CD14-positive monocyte (primary cell): Measurements from ENCODE around the gene GMPPA. TPM values are rescaled to one million over a fixed set of nuclear protein-coding genes. Genes with fewer than 3 reads are reported as not detected.

Source experiments
- DNase-seq, 3 donors: peaks; one replicate each; pipeline ENCODE4 v3.0.0-alpha.2; 2011 to 2022
- H2AFZ ChIP-seq: 2 replicates; pipeline ENCODE4 v1.6.0; 2012; ENCODE audit warnings: mild to moderate bottlenecking, low read depth, low read length, inconsistent platforms; ENCODE audit not compliant: insufficient read depth, poor library complexity, severe bottlenecking
- H3K27ac ChIP-seq, 2 donors: 1 replicate in 1 of 2; 2 replicates in 1 of 2; pipeline ENCODE4 v1.5.1; 2012 to 2013; ENCODE audit warnings: low read length in 2 of 2, control low read depth in 1 of 2, inconsistent platforms in 1 of 2, low read depth in 1 of 2, mild to moderate bottlenecking in 1 of 2
- H3K27me3 ChIP-seq, 2 donors: one replicate each; pipeline versions ENCODE4 v1.6.0 to v1.6.1; 2011 to 2013; ENCODE audit warnings: low read length in 2 of 2; ENCODE audit not compliant: control insufficient read depth in 2 of 2, insufficient read depth in 2 of 2
- H3K36me3 ChIP-seq, 2 donors: replicated peaks in 1 of 2; 1 replicate in 1 of 2; 2 replicates in 1 of 2; pipeline versions ENCODE4 v1.5.1 to v1.6.1; 2012 to 2013; ENCODE audit warnings: low read length in 2 of 2, control low read depth in 1 of 2, inconsistent platforms in 1 of 2, mild to moderate bottlenecking in 1 of 2; ENCODE audit not compliant: insufficient read depth in 2 of 2, control insufficient read depth in 1 of 2
- H3K4me1 ChIP-seq, 2 donors: 1 replicate in 1 of 2; 2 replicates in 1 of 2; pipeline versions ENCODE4 v1.5.1 to v1.6.1; 2012 to 2013; ENCODE audit warnings: low read length in 2 of 2, control low read depth in 1 of 2, inconsistent platforms in 1 of 2, mild to moderate bottlenecking in 1 of 2, moderate library complexity in 1 of 2; ENCODE audit not compliant: insufficient read depth in 2 of 2, control insufficient read depth in 1 of 2
- H3K4me2 ChIP-seq: replicated peaks from 2 replicates; pipeline ENCODE3; 2012; ENCODE audit warnings: low read length, moderate library complexity, mild to moderate bottlenecking; ENCODE audit not compliant: poor library complexity, severe bottlenecking; ENCODE audit errors: extremely low read depth
- H3K4me3 ChIP-seq, 3 experiments: fragments of 200-600 bp in 1 of 3; sonication (generic) in 1 of 3; replicated peaks in 1 of 3; 1 replicate in 2 of 3; 2 replicates in 1 of 3; pipeline ENCODE4 v1.5.1; 2011 to 2013; ENCODE audit warnings: low read length in 3 of 3, mild to moderate bottlenecking in 3 of 3, control low read depth in 2 of 3, low read depth in 2 of 3, inconsistent platforms in 1 of 3, moderate library complexity in 1 of 3
- H3K79me2 ChIP-seq: 2 replicates; pipeline ENCODE4 v1.6.0; 2012; ENCODE audit warnings: mild to moderate bottlenecking, control low read depth, inconsistent platforms, low read length, moderate library complexity; ENCODE audit not compliant: insufficient read depth
- H3K9ac ChIP-seq: 2 replicates; pipeline ENCODE4 v1.6.0; 2017; ENCODE audit warnings: low read length, mild to moderate bottlenecking; ENCODE audit not compliant: insufficient read depth, poor library complexity, severe bottlenecking
- H3K9me3 ChIP-seq, 2 donors: replicated peaks in 1 of 2; 1 replicate in 1 of 2; 2 replicates in 1 of 2; pipeline versions ENCODE4 v1.5.1 to v1.6.1; 2012 to 2013; ENCODE audit warnings: low read length in 2 of 2, control low read depth in 1 of 2; ENCODE audit not compliant: control insufficient read depth in 1 of 2, insufficient read depth in 1 of 2
- H4K20me1 ChIP-seq: 2 replicates; pipeline ENCODE4 v1.6.0; 2012; ENCODE audit warnings: mild to moderate bottlenecking, low read length, control low read depth, moderate library complexity; ENCODE audit not compliant: insufficient read depth
- H3K27ac Mint-ChIP-seq, 7 donors: one replicate each; pipeline ENCODE4 v1.8.0; 2020; ENCODE audit warnings: mild to moderate bottlenecking in 7 of 7, mixed read lengths in 7 of 7, moderate library complexity in 6 of 7, inconsistent platforms in 2 of 7
- H3K27me3 Mint-ChIP-seq, 3 donors: one replicate each; pipeline ENCODE4 v1.8.0; 2021 to 2022; ENCODE audit warnings: low read depth in 3 of 3, mild to moderate bottlenecking in 3 of 3, mixed read lengths in 3 of 3, moderate library complexity in 3 of 3, inconsistent platforms in 1 of 3
- H3K36me3 Mint-ChIP-seq, 2 donors: one replicate each; pipeline ENCODE4 v1.8.0; 2020; ENCODE audit warnings: mixed read lengths in 2 of 2, inconsistent platforms in 1 of 2, mild to moderate bottlenecking in 1 of 2
- H3K4me1 Mint-ChIP-seq: one replicate; pipeline ENCODE4 v1.8.0; 2020; ENCODE audit warnings: mild to moderate bottlenecking, mixed read lengths
- H3K4me3 Mint-ChIP-seq, 2 donors: one replicate each; pipeline ENCODE4 v1.8.0; 2020; ENCODE audit warnings: mild to moderate bottlenecking in 2 of 2, mixed read lengths in 2 of 2, moderate library complexity in 1 of 2
- H3K9me3 Mint-ChIP-seq, 7 donors: one replicate each; pipeline ENCODE4 v1.8.0; 2020 to 2022; ENCODE audit warnings: mixed read lengths in 7 of 7, mild to moderate bottlenecking in 6 of 7, moderate library complexity in 6 of 7, inconsistent platforms in 2 of 7
- CTCF ChIP-seq: fragments of 200-600 bp; IDR thresholded peaks from one replicate; pipeline ENCODE4 v1.8.0; 2022; ENCODE audit warnings: antibody characterized with exemption, mild to moderate bottlenecking
- WGBS: methylation state at CpG from one replicate; pipeline ENCODE4 v1.1.5; 2013; ENCODE audit warnings: missing lambda C conversion rate; ENCODE audit not compliant: insufficient coverage; 5-methylcytosine and 5-hydroxymethylcytosine counted together
- intact Hi-C, 2 donors: fragments of 100-400 bp; cut with micrococcal nuclease; formaldehyde crosslinking; loops; one replicate each; pipeline versions ENCODE4 v1.15.0 to v1.15.1; 2023
- polyA plus RNA-seq, 3 donors: library from polyadenylated mRNA; depleted of rRNA in 1 of 3; unstranded in 2 of 3; stranded (reverse) in 1 of 3; fragments of 300-500 nt in 2 of 3; fragments of >200 nt in 1 of 3; fragmentation: Illumina TruSeq in 2 of 3; gene quantifications; 1 replicate in 2 of 3; 2 replicates in 1 of 3; pipeline ENCODE4 v1.2.3, GENCODE V29; 2012 to 2021

Gene GMPPA
- polyA plus RNA-seq, 3 donors = 35.5 to 71.2 (median 35.9) TPM

GRCh38 chr2:219453671-219454590, 44.8 kb upstream of the GMPPA start:
- H3K4me1 ChIP-seq = peaks cover 0 to 6% of the 10 kb centered on the region in 2 donors
- intact Hi-C loops = no loop called here
- H4K20me1 ChIP-seq = no peaks in the 10 kb centered on the region
- H3K9me3 Mint-ChIP-seq = peaks cover 0 to 2% (median 0%) of the 10 kb centered on the region in 7 donors
- no peaks in the 10 kb centered on the region for H3K9me3 ChIP-seq
- no peak overlapping the region for H3K27ac ChIP-seq
- WGBS = no CpG with 5 or more reads among the region's 10 CpGs
- H3K36me3 Mint-ChIP-seq = no peaks in the 10 kb centered on the region
- no peak overlapping the region for H3K4me2 ChIP-seq
- H3K27me3 ChIP-seq = peaks cover 13 to 23% of the 10 kb centered on the region in 2 donors
- no peaks in the 10 kb centered on the region for H3K36me3 ChIP-seq
- H2AFZ ChIP-seq = no peak overlapping the region
- H3K27ac Mint-ChIP-seq = peak overlapping the region in 1 of 7 donors; percentile 15
- H3K27me3 Mint-ChIP-seq = peaks cover 25 to 31% (median 25%) of the 10 kb centered on the region in 3 donors
- no peak overlapping the region for H3K4me3 ChIP-seq
- TF ChIP-seq CTCF = no peak
- no peak overlapping the region for H3K4me3 Mint-ChIP-seq
- no peak for DNase-seq
- peaks cover 8% of the 10 kb centered on the region for H3K4me1 Mint-ChIP-seq
- no peaks in the 10 kb centered on the region for H3K79me2 ChIP-seq
- H3K9ac ChIP-seq = no peak overlapping the region

- Mint-ChIP-seq H3K4me3 (no peak overlapping the region), H3K27me3 (peaks cover 13 to 17% (median 17%) of the 10 kb centered on the region in 3 donors), H3K36me3 (no peaks in the 10 kb centered on the region), H3K9me3 (no peaks in the 10 kb centered on the region), H3K27ac (peak overlapping the region in 1 of 7 donors; percentile 38), H3K4me1 (peaks cover 8% of the 10 kb centered on the region)
- Histone ChIP-seq H3K4me1 (peaks cover 0 to 6% of the 10 kb centered on the region in 2 donors), H2AFZ (no peak overlapping the region), H3K79me2 (no peaks in the 10 kb centered on the region), H3K9ac (no peak overlapping the region), H4K20me1 (no peaks in the 10 kb centered on the region), H3K9me3 (no peaks in the 10 kb centered on the region), H3K27me3 (peaks cover 1 to 7% of the 10 kb centered on the region in 2 donors), H3K4me3 (no peak overlapping the region), H3K27ac (no peak overlapping the region), H3K36me3 (no peaks in the 10 kb centered on the region), H3K4me2 (no peak overlapping the region)
- DNase-seq = no peak
- TF ChIP-seq CTCF = no peak
- no CpG with 5 or more reads among the region's 6 CpGs for WGBS
- intact Hi-C loops = loop anchor here in 1 of 2 donors (5.0 kb wide), 1 partner anchor 77 kb away; no protein-coding TSS in a partner anchor
Observed at GRCh38 chr2:219455581-219455980, 43.1 kb upstream of the GMPPA start.
